Neural progenitor cell (in vitro differentiated cells): ENCODE results near the gene ZBTB4. TPM values are rescaled to one million over a fixed set of nuclear protein-coding genes. Genes with fewer than 3 reads are reported as not detected.

Experiments
- DNase-seq: peaks from one replicate; pipeline ENCODE4 v3.0.0-alpha.2; 2016; ENCODE audit warnings: low spot score
- H2AFZ ChIP-seq: fragments of 200-600 bp; sonication (generic); replicated peaks from 2 replicates; pipeline ENCODE4 v1.6.1; 2016; ENCODE audit warnings: antibody characterized with exemption
- H3F3A ChIP-seq: fragments of 200-600 bp; sonication (generic); 2 replicates; pipeline ENCODE4 v1.6.1; 2016; ENCODE audit warnings: antibody characterized with exemption, low read depth
- H3K27ac ChIP-seq: fragments of 200-600 bp; sonication (generic); 2 replicates; pipeline ENCODE4 v1.5.1; 2016; ENCODE audit warnings: mild to moderate bottlenecking
- H3K27me3 ChIP-seq: fragments of 200-600 bp; sonication (generic); 2 replicates; pipeline ENCODE4 v1.6.1; 2016; ENCODE audit warnings: mild to moderate bottlenecking, moderate library complexity
- H3K36me3 ChIP-seq: fragments of 200-600 bp; sonication (generic); 2 replicates; pipeline ENCODE4 v1.5.1; 2016
- H3K4me1 ChIP-seq: fragments of 200-600 bp; sonication (generic); 2 replicates; pipeline ENCODE4 v1.6.1; 2016; ENCODE audit warnings: mixed run types
- H3K4me2 ChIP-seq: fragments of 200-600 bp; sonication (generic); 2 replicates; pipeline ENCODE4 v1.6.1; 2016
- H3K4me3 ChIP-seq: fragments of 200-600 bp; sonication (generic); 2 replicates; pipeline ENCODE4 v1.5.1; 2016
- H3K79me2 ChIP-seq: fragments of 200-600 bp; sonication (generic); 2 replicates; pipeline ENCODE4 v1.6.1; 2016; ENCODE audit warnings: low read depth
- H3K9ac ChIP-seq: fragments of 200-600 bp; sonication (generic); 2 replicates; pipeline ENCODE4 v1.6.1; 2016
- H3K9me3 ChIP-seq: fragments of 200-600 bp; sonication (generic); 2 replicates; pipeline ENCODE4 v1.5.1; 2016; ENCODE audit warnings: low read depth
- H4K20me1 ChIP-seq: fragments of 200-600 bp; sonication (generic); 2 replicates; pipeline ENCODE4 v1.6.1; 2016; ENCODE audit warnings: low read depth
- H3K27ac Mint-ChIP-seq: 3 replicates; pipeline ENCODE4 v1.8.0; 2021; ENCODE audit warnings: mixed read lengths
- H3K27me3 Mint-ChIP-seq: 2 replicates; pipeline ENCODE4 v1.8.0; 2022; ENCODE audit warnings: low read depth, mild to moderate bottlenecking, inconsistent platforms, moderate library complexity, mixed read lengths; ENCODE audit not compliant: insufficient read depth
- H3K36me3 Mint-ChIP-seq: 3 replicates; pipeline ENCODE4 v1.8.0; 2021; ENCODE audit warnings: mixed read lengths
- H3K4me1 Mint-ChIP-seq: 3 replicates; pipeline ENCODE4 v1.8.0; 2021; ENCODE audit warnings: mixed read lengths
- H3K4me3 Mint-ChIP-seq: 3 replicates; pipeline ENCODE4 v1.8.0; 2021; ENCODE audit warnings: mild to moderate bottlenecking, moderate library complexity, mixed read lengths
- H3K9me3 Mint-ChIP-seq: 3 replicates; pipeline ENCODE4 v1.8.0; 2020; ENCODE audit warnings: mixed read lengths
- CTCF ChIP-seq: fragments of 200-600 bp; sonication (generic); IDR thresholded peaks from 2 replicates; pipeline ENCODE4 v1.5.1; 2017; ENCODE audit warnings: antibody characterized with exemption, mild to moderate bottlenecking
- EZH2 ChIP-seq: fragments of 200-600 bp; sonication (generic); IDR thresholded peaks from 2 replicates; pipeline ENCODE4 v1.6.1; 2017; ENCODE audit warnings: antibody characterized with exemption, mild to moderate bottlenecking, moderate library complexity
- EZH2phosphoT487 ChIP-seq: fragments of 200-600 bp; sonication (generic); IDR thresholded peaks from 2 replicates; pipeline ENCODE4 v1.6.1; 2017; ENCODE audit warnings: antibody characterized with exemption
- total RNA-seq: library from RNA; depleted of rRNA; stranded (reverse); fragments of >200 nt; gene quantifications from 2 replicates; pipeline ENCODE4 v1.2.3, GENCODE V29; 2015; ENCODE audit warnings: low replicate concordance

ZBTB4 gene
- total RNA-seq, 1 donor from 2014 or later, result 5.4 TPM

GRCh38 chr17:7515911-7516610 is 36.6 kb upstream of the ZBTB4 start:
- Histone ChIP-seq H4K20me1 (peaks cover 9% of the 10 kb centered on the region), H2AFZ (no peak overlapping the region), H3K9me3 (no peaks in the 10 kb centered on the region), H3K27ac (no peak overlapping the region), H3F3A (peaks cover 19% of the 10 kb centered on the region), H3K4me3 (no peak overlapping the region), H3K4me2 (no peak overlapping the region), H3K4me1 (no peaks in the 10 kb centered on the region), H3K79me2 (no peaks in the 10 kb centered on the region), H3K36me3 (no peaks in the 10 kb centered on the region), H3K27me3 (no peaks in the 10 kb centered on the region), H3K9ac (no peak overlapping the region)
- H3K4me3 Mint-ChIP-seq, result no peak overlapping the region
- no peaks in the 10 kb centered on the region for H3K4me1 Mint-ChIP-seq
- peaks cover 16% of the 10 kb centered on the region for H3K36me3 Mint-ChIP-seq
- H3K27me3 Mint-ChIP-seq, result peaks cover 2% of the 10 kb centered on the region
- H3K9me3 Mint-ChIP-seq, result no peaks in the 10 kb centered on the region
- no peak overlapping the region for H3K27ac Mint-ChIP-seq
- no peak for TF ChIP-seq CTCF
- TF ChIP-seq EZH2phosphoT487, result no peak
- TF ChIP-seq EZH2, result no peak
- no peak for DNase-seq

GRCh38 chr17:7513850-7514419 is 34.5 kb upstream of the ZBTB4 start:
- Mint-ChIP-seq H3K27ac (no peak overlapping the region), H3K4me1 (no peaks in the 10 kb centered on the region), H3K27me3 (peaks cover 5% of the 10 kb centered on the region), H3K36me3 (peaks cover 28% of the 10 kb centered on the region), H3K4me3 (no peak overlapping the region), H3K9me3 (no peaks in the 10 kb centered on the region)
- Histone ChIP-seq H3K36me3 (no peaks in the 10 kb centered on the region), H3K27me3 (no peaks in the 10 kb centered on the region), H3K4me2 (no peak overlapping the region), H3K4me1 (no peaks in the 10 kb centered on the region), H2AFZ (no peak overlapping the region), H3K9ac (no peak overlapping the region), H3K79me2 (no peaks in the 10 kb centered on the region), H3F3A (peaks cover 16% of the 10 kb centered on the region), H3K27ac (no peak overlapping the region), H3K4me3 (no peak overlapping the region), H4K20me1 (peaks cover 9% of the 10 kb centered on the region), H3K9me3 (no peaks in the 10 kb centered on the region)
- DNase-seq, result no peak
- TF ChIP-seq CTCF, result no peak
- no peak for TF ChIP-seq EZH2
- no peak for TF ChIP-seq EZH2phosphoT487

GRCh38 chr17:7512824-7513540 is 33.6 kb upstream of the ZBTB4 start:
- no peaks in the 10 kb centered on the region for H3K9me3 Mint-ChIP-seq
- H3K36me3 Mint-ChIP-seq, result peaks cover 34% of the 10 kb centered on the region
- H3K4me3 Mint-ChIP-seq, result no peak overlapping the region

More at GRCh38 chr17:7512824-7513540, 33.6 kb upstream of the ZBTB4 start:
- Histone ChIP-seq H3K9me3 (no peaks in the 10 kb centered on the region), H3K4me1 (no peaks in the 10 kb centered on the region), H3K79me2 (no peaks in the 10 kb centered on the region), H3K36me3 (no peaks in the 10 kb centered on the region), H3K27me3 (no peaks in the 10 kb centered on the region), H2AFZ (no peak overlapping the region), H3K4me3 (no peak overlapping the region), H3K9ac (no peak overlapping the region), H3F3A (peaks cover 16% of the 10 kb centered on the region), H3K4me2 (no peak overlapping the region), H3K27ac (no peak overlapping the region), H4K20me1 (peaks cover 9% of the 10 kb centered on the region)
- no peak for TF ChIP-seq EZH2
- TF ChIP-seq EZH2phosphoT487, result no peak
- TF ChIP-seq CTCF, result no peak
- peaks cover 5% of the 10 kb centered on the region for H3K27me3 Mint-ChIP-seq
- no peak for DNase-seq
- H3K4me1 Mint-ChIP-seq, result no peaks in the 10 kb centered on the region
- H3K27ac Mint-ChIP-seq, result no peak overlapping the region
